ENCODE data around the gene LRRC1. TPM values are rescaled to one million over a fixed set of nuclear protein-coding genes. Genes with fewer than 3 reads are reported as not detected.

Gene LRRC1
- total and polyA plus RNA-seq, 2 donors (not counting 1 experiment from before 2014, with no cell fraction given) = 3.4 to 8.9 TPM

DNA sequence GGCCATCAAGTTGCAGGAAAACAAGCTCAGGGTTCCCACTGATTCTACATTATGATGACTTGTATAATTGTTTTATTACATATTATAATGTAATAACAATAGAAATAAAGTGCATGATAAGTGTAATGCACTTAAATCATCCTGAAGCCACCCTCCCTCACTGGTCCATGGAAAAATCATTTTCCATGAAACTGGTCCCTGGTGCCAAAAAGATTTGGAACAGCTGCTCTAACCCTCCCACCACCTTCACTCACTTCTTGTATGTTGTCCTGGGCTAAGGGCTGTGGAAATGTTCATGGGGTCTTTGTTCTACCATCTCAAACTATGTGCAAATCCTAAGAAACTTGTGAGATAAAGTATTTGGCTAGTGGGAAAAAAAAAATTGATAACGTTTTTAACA is 133.8 kb downstream of the LRRC1 start:
- Histone ChIP-seq H3K36me3 (replicated peaks in 1 of 2; ENCODE audit: control extremely low read depth in 1 of 2, control insufficient read depth in 1 of 2, extremely low read depth in 1 of 2, insufficient read depth in 2 of 2, low read length in 1 of 2) (no peaks in the 10 kb centered on the region), H4K20me1 (ENCODE audit: control insufficient read depth, insufficient read depth, low read length, poor library complexity, severe bottlenecking) (no peaks in the 10 kb centered on the region), H3K27ac (ENCODE audit: low read length in 2 of 2) (no peak overlapping the region), H3K27me3 (replicated peaks in 1 of 4; ENCODE audit: control extremely low read depth in 1 of 4, control insufficient read depth in 3 of 4, insufficient read depth in 4 of 4, low read length in 3 of 4) (no peaks in the 10 kb centered on the region), H3K4me2 (replicated peaks; ENCODE audit: low read depth, low read length, poor library complexity, severe bottlenecking) (no peak overlapping the region), H3K79me2 (ENCODE audit: control insufficient read depth, insufficient read depth, low read length) (no peaks in the 10 kb centered on the region), H2AFZ (ENCODE audit: insufficient read depth, low read depth, low read length, poor library complexity, severe bottlenecking) (no peak overlapping the region), H3K4me3 (ENCODE audit: control extremely low read depth in 1 of 5, extremely low read depth in 1 of 5, insufficient read depth in 1 of 5, low read depth in 2 of 5, low read length in 4 of 5) (no peak overlapping the region), H3K4me1 (ENCODE audit: control insufficient read depth in 2 of 2, insufficient read depth in 2 of 2, low read length in 2 of 2) (no peaks in the 10 kb centered on the region), H3K9me3 (ENCODE audit: control extremely low read depth in 1 of 3, control insufficient read depth in 2 of 3, insufficient read depth in 1 of 3, low read length in 2 of 3) (no peaks in the 10 kb centered on the region), H3K9ac (ENCODE audit: low read length) (no peak overlapping the region)
- POLR2A ChIA-PET = no interaction called here
- TF ChIP-seq EZH2 (IDR thresholded peaks at IDR 0.05; ENCODE audit: borderline replicate concordance, insufficient read depth, low read depth, low read length, poor library complexity, severe bottlenecking) = no peak
- no peak for TF ChIP-seq CTCF (IDR thresholded peaks at IDR 0.05)
- H3K9me3 Mint-ChIP-seq (ENCODE audit: insufficient read depth) = no peaks in the 10 kb centered on the region
- no peaks in the 10 kb centered on the region for H3K27me3 Mint-ChIP-seq
- no peaks in the 10 kb centered on the region for H3K4me1 Mint-ChIP-seq
- no peak overlapping the region for H3K27ac Mint-ChIP-seq
- intact Hi-C loops (cut with micrococcal nuclease) = no loop called here
- H3K4me3 Mint-ChIP-seq = no peak overlapping the region
- ATAC-seq (ENCODE audit: low read depth) (no peak), DNase-seq (no peak)
- CTCF ChIA-PET = no interaction called here
- WGBS (ENCODE audit: insufficient coverage) = no CpG with 5 or more reads among the region's 1 CpG

- H3K27ac ChIP-seq (ENCODE audit: low read length in 2 of 2) = no peak overlapping the region
- ATAC-seq (ENCODE audit: low read depth) (no peak), DNase-seq (no peak)
- CTCF ChIA-PET = no interaction called here
- H4K20me1 ChIP-seq (ENCODE audit: control insufficient read depth, insufficient read depth, low read length, poor library complexity, severe bottlenecking) = no peaks in the 10 kb centered on the region
- H3K27me3 ChIP-seq (replicated peaks in 1 of 4; ENCODE audit: control extremely low read depth in 1 of 4, control insufficient read depth in 3 of 4, insufficient read depth in 4 of 4, low read length in 3 of 4) = no peaks in the 10 kb centered on the region
- H3K9me3 Mint-ChIP-seq (ENCODE audit: insufficient read depth) = no peaks in the 10 kb centered on the region
- no peak overlapping the region for H3K4me3 ChIP-seq (ENCODE audit: control extremely low read depth in 1 of 5, extremely low read depth in 1 of 5, insufficient read depth in 1 of 5, low read depth in 2 of 5, low read length in 4 of 5)
- intact Hi-C loops (cut with micrococcal nuclease) = no loop called here
- H3K79me2 ChIP-seq (ENCODE audit: control insufficient read depth, insufficient read depth, low read length) = no peaks in the 10 kb centered on the region
- no peaks in the 10 kb centered on the region for H3K4me1 ChIP-seq (ENCODE audit: control insufficient read depth in 2 of 2, insufficient read depth in 2 of 2, low read length in 2 of 2)
- H3K36me3 ChIP-seq (replicated peaks in 1 of 2; ENCODE audit: control extremely low read depth in 1 of 2, control insufficient read depth in 1 of 2, extremely low read depth in 1 of 2, insufficient read depth in 2 of 2, low read length in 1 of 2) = no peaks in the 10 kb centered on the region
- POLR2A ChIA-PET = no interaction called here
- no peaks in the 10 kb centered on the region for H3K4me1 Mint-ChIP-seq
- H3K4me2 ChIP-seq (replicated peaks; ENCODE audit: low read depth, low read length, poor library complexity, severe bottlenecking) = no peak overlapping the region
- H2AFZ ChIP-seq (ENCODE audit: insufficient read depth, low read depth, low read length, poor library complexity, severe bottlenecking) = no peak overlapping the region
- H3K27ac Mint-ChIP-seq = no peak overlapping the region
- H3K27me3 Mint-ChIP-seq = no peaks in the 10 kb centered on the region
- H3K9me3 ChIP-seq (ENCODE audit: control extremely low read depth in 1 of 3, control insufficient read depth in 2 of 3, insufficient read depth in 1 of 3, low read length in 2 of 3) = no peaks in the 10 kb centered on the region
- TF ChIP-seq CTCF (IDR thresholded peaks at IDR 0.05) (no peak), EZH2 (IDR thresholded peaks at IDR 0.05; ENCODE audit: borderline replicate concordance, insufficient read depth, low read depth, low read length, poor library complexity, severe bottlenecking) (no peak)
- H3K4me3 Mint-ChIP-seq = no peak overlapping the region
- no peak overlapping the region for H3K9ac ChIP-seq (ENCODE audit: low read length)
- WGBS (ENCODE audit: insufficient coverage) = 50% methylated on average over 4 of the region's 4 CpGs
Observed at GRCh38 chr6:53929041-53929820, 134.4 kb downstream of the LRRC1 start.
